DND-41 (cell line): Measurements from ENCODE around the gene SEPHS1.

Source experiments
- EZH2 ChIP-seq: IDR thresholded peaks from 3 replicates; pipeline ENCODE4 v1.6.1; 2012; ENCODE audit warnings: borderline replicate concordance, low read depth, mild to moderate bottlenecking, moderate library complexity, low read length, inconsistent platforms; ENCODE audit not compliant: severe bottlenecking
- TF ChIP-seq, protein P1 (sequence below): IDR thresholded peaks from 2 replicates; pipeline ENCODE4 v1.5.1; 2012; ENCODE audit warnings: borderline replicate concordance, low read length, moderate library complexity, mild to moderate bottlenecking; ENCODE audit not compliant: poor library complexity, severe bottlenecking; ENCODE audit errors: extremely low read depth

DNA sequence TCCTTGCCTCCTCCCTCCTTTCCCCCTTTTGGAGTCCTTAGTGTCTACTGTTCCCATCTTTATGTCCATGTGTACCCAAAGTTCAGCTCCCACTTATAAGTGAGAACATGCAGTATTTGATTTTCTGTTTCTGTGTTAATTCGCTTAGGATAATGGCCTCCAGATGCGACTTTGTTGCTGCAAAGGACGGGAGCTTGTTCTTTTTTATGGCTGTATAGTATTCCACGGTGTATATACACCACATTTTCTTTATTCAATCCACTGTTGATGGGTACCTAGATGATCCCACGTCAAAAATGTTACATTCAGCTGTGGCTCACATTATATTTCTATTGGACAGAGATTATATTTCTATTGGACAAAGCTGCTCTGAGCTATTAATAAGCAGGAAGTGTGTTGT is 24.4 kb upstream of the SEPHS1 start:
- no peak for TF ChIP-seq EZH2
- TF ChIP-seq, protein P1, sequence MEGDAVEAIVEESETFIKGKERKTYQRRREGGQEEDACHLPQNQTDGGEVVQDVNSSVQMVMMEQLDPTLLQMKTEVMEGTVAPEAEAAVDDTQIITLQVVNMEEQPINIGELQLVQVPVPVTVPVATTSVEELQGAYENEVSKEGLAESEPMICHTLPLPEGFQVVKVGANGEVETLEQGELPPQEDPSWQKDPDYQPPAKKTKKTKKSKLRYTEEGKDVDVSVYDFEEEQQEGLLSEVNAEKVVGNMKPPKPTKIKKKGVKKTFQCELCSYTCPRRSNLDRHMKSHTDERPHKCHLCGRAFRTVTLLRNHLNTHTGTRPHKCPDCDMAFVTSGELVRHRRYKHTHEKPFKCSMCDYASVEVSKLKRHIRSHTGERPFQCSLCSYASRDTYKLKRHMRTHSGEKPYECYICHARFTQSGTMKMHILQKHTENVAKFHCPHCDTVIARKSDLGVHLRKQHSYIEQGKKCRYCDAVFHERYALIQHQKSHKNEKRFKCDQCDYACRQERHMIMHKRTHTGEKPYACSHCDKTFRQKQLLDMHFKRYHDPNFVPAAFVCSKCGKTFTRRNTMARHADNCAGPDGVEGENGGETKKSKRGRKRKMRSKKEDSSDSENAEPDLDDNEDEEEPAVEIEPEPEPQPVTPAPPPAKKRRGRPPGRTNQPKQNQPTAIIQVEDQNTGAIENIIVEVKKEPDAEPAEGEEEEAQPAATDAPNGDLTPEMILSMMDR = no peak
